Colonic mucosa (tissue), 4 donors: ENCODE results near the gene SPRR2G. TPM values are rescaled to one million over a fixed set of nuclear protein-coding genes. Genes with fewer than 3 reads are reported as not detected.
"Not testable (repeated sequence)": the region's sequence is repeated elsewhere in the genome, so short reads cannot be mapped to it uniquely, and the experiment has no call there.

Source experiments
- DNase-seq: peaks from one replicate; pipeline ENCODE4 v3.0.0-alpha.2; 2020
- H3K27ac ChIP-seq: fragments of 200-600 bp; one replicate; pipeline ENCODE4 v1.8.0; 2021
- H3K27me3 ChIP-seq: fragments of 200-600 bp; one replicate; pipeline ENCODE4 v1.8.0; 2021
- H3K36me3 ChIP-seq: fragments of 200-600 bp; one replicate; pipeline ENCODE4 v1.8.0; 2021
- H3K4me1 ChIP-seq: fragments of 200-600 bp; one replicate; pipeline ENCODE4 v1.8.0; 2021; ENCODE audit warnings: mild to moderate bottlenecking
- H3K4me3 ChIP-seq: fragments of 200-600 bp; one replicate; pipeline ENCODE4 v1.8.0; 2021
- H3K9ac ChIP-seq, 2 donors: one replicate each; pipeline ENCODE4 v1.7.0; 2013; ENCODE audit warnings: control low read depth in 2 of 2, low read depth in 2 of 2, low read length in 2 of 2
- H3K9me3 ChIP-seq: fragments of 200-600 bp; one replicate; pipeline ENCODE4 v1.8.0; 2021
- CTCF ChIP-seq: fragments of 200-600 bp; IDR thresholded peaks from one replicate; pipeline ENCODE4 v1.8.0; 2022; ENCODE audit warnings: antibody characterized with exemption, mild to moderate bottlenecking
- intact Hi-C: fragments of 100-400 bp; cut with DNase I; formaldehyde crosslinking; loops from one replicate; pipeline ENCODE4 v1.14.1; 2022
- total RNA-seq, 2 donors: library from RNA; stranded (reverse); fragmentation: NEBNext Ultra II Directional in 1 of 2; extraction: Animal tissue kit (Norgen Biotek cat#: 25700) in 1 of 2; gene quantifications; one replicate each; pipeline ENCODE4 v1.2.1, GENCODE V29; 2021
- donor health status: healthy.
- donor health status: DM: no; HTN: no; CAD: no.
- donor health status: DM: no; HTN: no; CAD: no.

The SPRR2G gene
- total RNA-seq, 2 donors from 2014 or later = not detected

GRCh38 chr1:153141377-153141776 lies 9.3 kb downstream of the SPRR2G start:
- intact Hi-C loops = no loop called here

GRCh38 chr1:153140484-153140883 lies 10.2 kb downstream of the SPRR2G start:
- H3K9ac ChIP-seq = no peak overlapping the region
- no peaks in the 10 kb centered on the region for H3K27me3 ChIP-seq
- intact Hi-C loops = no loop called here
- TF ChIP-seq CTCF = no peak
- no peaks in the 10 kb centered on the region for H3K4me1 ChIP-seq
- H3K4me3 ChIP-seq = no peak overlapping the region
- no peaks in the 10 kb centered on the region for H3K36me3 ChIP-seq
- no peak for DNase-seq
- H3K9me3 ChIP-seq = no peaks in the 10 kb centered on the region
- no peak overlapping the region for H3K27ac ChIP-seq

More at GRCh38 chr1:153141377-153141776, 9.3 kb downstream of the SPRR2G start:
- H3K27me3 ChIP-seq = no peaks in the 10 kb centered on the region
- no peaks in the 10 kb centered on the region for H3K4me1 ChIP-seq
- no peak for DNase-seq
- no peak overlapping the region for H3K4me3 ChIP-seq
- TF ChIP-seq CTCF = no peak
- H3K36me3 ChIP-seq = no peaks in the 10 kb centered on the region
- no peaks in the 10 kb centered on the region for H3K9me3 ChIP-seq
- no peak overlapping the region for H3K27ac ChIP-seq
- no peak overlapping the region for H3K9ac ChIP-seq

GRCh38 chr1:153133743-153134142 lies 16.9 kb downstream of the SPRR2G start:
- intact Hi-C loops = no loop called here
- Histone ChIP-seq H3K9ac (no peak overlapping the region), H3K4me3 (no peak overlapping the region), H3K9me3 (no peaks in the 10 kb centered on the region), H3K36me3 (no peaks in the 10 kb centered on the region), H3K27ac (no peak overlapping the region), H3K4me1 (no peaks in the 10 kb centered on the region), H3K27me3 (no peaks in the 10 kb centered on the region)
- no peak for TF ChIP-seq CTCF
- no peak for DNase-seq

DNA sequence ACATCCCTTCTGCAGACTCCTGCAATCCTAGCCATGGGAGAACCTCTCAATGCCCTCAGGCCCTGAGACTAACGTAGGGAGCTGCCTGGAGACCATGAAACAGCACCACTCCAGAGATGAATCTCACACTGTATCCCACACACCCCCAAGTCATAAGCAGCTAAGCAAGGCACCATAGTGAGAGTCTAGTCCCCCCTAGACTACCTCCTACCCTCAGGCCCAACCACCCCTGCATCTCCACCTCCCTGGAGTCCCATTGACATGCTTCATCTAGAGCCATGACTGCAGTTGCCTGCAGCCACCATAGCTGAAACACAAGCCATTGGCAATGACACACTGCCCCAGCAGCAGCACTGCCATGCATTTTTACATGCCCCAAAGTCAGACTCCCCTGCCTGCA lies 17.4 kb downstream of the SPRR2G start:
- H3K9me3 ChIP-seq = no peaks in the 10 kb centered on the region

GRCh38 chr1:153128688-153129087 lies 22.0 kb downstream of the SPRR2G start:
- not testable (repeated sequence) for H3K36me3 ChIP-seq, H3K9me3 ChIP-seq, H3K9ac ChIP-seq

More for the DNA sequence above, 17.4 kb downstream of the SPRR2G start:
- Histone ChIP-seq H3K27me3 (no peaks in the 10 kb centered on the region), H3K27ac (no peak overlapping the region), H3K36me3 (no peaks in the 10 kb centered on the region), H3K9ac (no peak overlapping the region), H3K4me1 (no peaks in the 10 kb centered on the region), H3K4me3 (no peak overlapping the region)
- intact Hi-C loops = no loop called here
- no peak for DNase-seq
- no peak for TF ChIP-seq CTCF

DNA sequence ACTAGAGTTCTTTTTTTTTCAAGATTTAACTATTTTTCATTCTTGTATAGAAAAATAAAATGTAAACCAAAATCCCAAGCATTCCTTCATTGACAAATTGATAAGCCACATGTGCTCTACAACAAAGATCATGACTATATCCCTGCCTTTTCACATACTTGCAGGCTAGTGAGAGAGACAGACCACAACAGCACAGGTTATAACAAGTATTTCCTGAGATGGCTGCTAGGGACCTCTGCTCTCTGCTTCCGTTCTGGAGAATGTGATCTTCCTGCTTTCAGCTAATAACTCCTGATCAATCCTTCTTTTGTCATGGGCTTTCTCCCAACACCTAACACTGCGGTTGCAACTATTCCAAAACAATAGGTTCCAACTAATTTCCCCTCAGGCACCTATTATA lies 23.4 kb downstream of the SPRR2G start:
- no peaks in the 10 kb centered on the region for H3K4me1 ChIP-seq
- no peak overlapping the region for H3K27ac ChIP-seq
- H3K4me3 ChIP-seq = no peak overlapping the region
- no peak for DNase-seq
- intact Hi-C loops = no loop called here
- no peak for TF ChIP-seq CTCF
- no peaks in the 10 kb centered on the region for H3K9me3 ChIP-seq
- H3K9ac ChIP-seq = no peak overlapping the region
- no peaks in the 10 kb centered on the region for H3K36me3 ChIP-seq
- no peaks in the 10 kb centered on the region for H3K27me3 ChIP-seq

More at GRCh38 chr1:153128688-153129087, 22.0 kb downstream of the SPRR2G start:
- H3K4me3 ChIP-seq, H3K4me1 ChIP-seq, DNase-seq, H3K27ac ChIP-seq, intact Hi-C loops, H3K27me3 ChIP-seq: not testable (repeated sequence)
